Trophoblast cell (in vitro differentiated cells and primary cell): ENCODE measurements around the gene INPPL1.
"Not testable (repeated sequence)": the region's sequence is repeated elsewhere in the genome, so short reads cannot be mapped to it uniquely, and the experiment has no call there.

Experiments used
- DNase-seq, 2 donors: peaks; one replicate each; pipeline ENCODE4 v3.0.0-alpha.2; 2016
- H2AFZ ChIP-seq: 2 replicates; pipeline ENCODE4 v1.6.1; 2013; ENCODE audit warnings: low read length, moderate library complexity, mild to moderate bottlenecking; ENCODE audit not compliant: insufficient read depth, poor library complexity
- H2AK5ac ChIP-seq: 2 replicates; pipeline ENCODE4 v1.6.1; 2013; ENCODE audit warnings: mild to moderate bottlenecking, low read length
- H2BK120ac ChIP-seq: 2 replicates; pipeline ENCODE4 v1.6.1; 2013; ENCODE audit warnings: low read length, mild to moderate bottlenecking, moderate library complexity; ENCODE audit not compliant: insufficient read depth, poor library complexity
- H2BK12ac ChIP-seq: 2 replicates; pipeline ENCODE4 v1.6.1; 2013; ENCODE audit warnings: mild to moderate bottlenecking, low read length, moderate library complexity
- H2BK5ac ChIP-seq: 2 replicates; pipeline ENCODE4 v1.6.1; 2013; ENCODE audit warnings: low read length, low read depth, moderate library complexity, mild to moderate bottlenecking; ENCODE audit not compliant: poor library complexity
- H3K14ac ChIP-seq: 2 replicates; pipeline ENCODE4 v1.6.1; 2013; ENCODE audit warnings: mild to moderate bottlenecking, low read length
- H3K18ac ChIP-seq: 2 replicates; pipeline ENCODE4 v1.6.1; 2013; ENCODE audit warnings: mild to moderate bottlenecking, low read length
- H3K23ac ChIP-seq: 2 replicates; pipeline ENCODE4 v1.6.1; 2013; ENCODE audit warnings: low read length
- H3K27ac ChIP-seq: 2 replicates; pipeline ENCODE4 v1.5.1; 2013; ENCODE audit warnings: low read depth, mild to moderate bottlenecking, inconsistent platforms, low read length, moderate library complexity
- H3K27me3 ChIP-seq: 2 replicates; pipeline ENCODE4 v1.6.1; 2013; ENCODE audit warnings: inconsistent platforms, mild to moderate bottlenecking, low read length, moderate library complexity; ENCODE audit not compliant: insufficient read depth
- H3K36me3 ChIP-seq, 2 experiments: 1 replicate in 1 of 2; 2 replicates in 1 of 2; pipeline ENCODE4 v1.6.1; 2013; ENCODE audit warnings: low read length in 2 of 2, mild to moderate bottlenecking in 2 of 2, moderate library complexity in 1 of 2; ENCODE audit not compliant: insufficient read depth in 2 of 2, control insufficient read depth in 1 of 2
- H3K4ac ChIP-seq: 2 replicates; pipeline ENCODE4 v1.6.1; 2013; ENCODE audit warnings: low read depth, mild to moderate bottlenecking, low read length, moderate library complexity
- H3K4me1 ChIP-seq, 2 experiments: 1 replicate in 1 of 2; 2 replicates in 1 of 2; pipeline ENCODE4 v1.6.1; 2013; ENCODE audit warnings: low read length in 2 of 2, mild to moderate bottlenecking in 2 of 2, moderate library complexity in 1 of 2; ENCODE audit not compliant: insufficient read depth in 2 of 2, control insufficient read depth in 1 of 2
- H3K4me2 ChIP-seq: 2 replicates; pipeline ENCODE4 v1.6.1; 2013; ENCODE audit warnings: inconsistent platforms, mild to moderate bottlenecking, low read length, moderate library complexity
- H3K4me3 ChIP-seq: 2 replicates; pipeline ENCODE4 v1.5.1; 2013; ENCODE audit warnings: mild to moderate bottlenecking, low read depth, low read length, inconsistent platforms
- H3K79me1 ChIP-seq: one replicate; pipeline ENCODE4 v1.6.1; 2013; ENCODE audit warnings: low read length
- H3K79me2 ChIP-seq: 2 replicates; pipeline ENCODE4 v1.6.1; 2013; ENCODE audit warnings: low read length, mild to moderate bottlenecking; ENCODE audit not compliant: control insufficient read depth, insufficient read depth, poor library complexity
- H3K9ac ChIP-seq: 2 replicates; pipeline ENCODE4 v1.6.1; 2013; ENCODE audit warnings: mild to moderate bottlenecking, low read length
- H3K9me3 ChIP-seq: 2 replicates; pipeline ENCODE4 v1.6.1; 2013; ENCODE audit warnings: low read depth, mild to moderate bottlenecking, control low read depth, inconsistent platforms, low read length; ENCODE audit not compliant: insufficient read depth
- H4K12ac ChIP-seq: 2 replicates; pipeline ENCODE4 v1.6.1; 2013; ENCODE audit warnings: low read depth, mild to moderate bottlenecking, low read length, moderate library complexity
- H4K8ac ChIP-seq: 2 replicates; pipeline ENCODE4 v1.6.1; 2013; ENCODE audit warnings: low read depth, mild to moderate bottlenecking, low read length, moderate library complexity
- H4K91ac ChIP-seq: one replicate; pipeline ENCODE4 v1.6.1; 2013; ENCODE audit warnings: low read depth, mild to moderate bottlenecking, low read length, moderate library complexity
- WGBS: extraction: QIAGEN DNeasy Blood & Tissue Kit; methylation state at CpG from one replicate; pipeline ENCODE4 v1.1.7; 2013; ENCODE audit warnings: missing lambda C conversion rate; ENCODE audit not compliant: insufficient read length, insufficient coverage; ENCODE audit errors: extremely low coverage; 5-methylcytosine and 5-hydroxymethylcytosine counted together

INPPL1 gene

GRCh38 chr11:72190631-72191071, 33.9 kb upstream of the INPPL1 start:
- H2BK120ac ChIP-seq, result no peak overlapping the region
- H2AFZ ChIP-seq, result no peak overlapping the region
- peaks cover 5% of the 10 kb centered on the region for H3K79me1 ChIP-seq
- H3K18ac ChIP-seq, result no peak overlapping the region
- H4K12ac ChIP-seq, result no peak overlapping the region
- H3K4me2 ChIP-seq, result no peak overlapping the region
- no peak overlapping the region for H3K4me3 ChIP-seq
- no peak overlapping the region for H2BK5ac ChIP-seq
- H2BK12ac ChIP-seq, result peak overlapping the region; percentile 90
- peak overlapping the region; percentile 70 for H4K91ac ChIP-seq
- no peak overlapping the region for H3K9ac ChIP-seq
- H3K79me2 ChIP-seq, result no peaks in the 10 kb centered on the region
- no peak overlapping the region for H3K23ac ChIP-seq
- H3K4ac ChIP-seq, result no peak overlapping the region
- H3K27me3 ChIP-seq, result no peaks in the 10 kb centered on the region
- peaks cover 15 to 22% of the 10 kb centered on the region in 2 experiments for H3K4me1 ChIP-seq
- peaks cover 3% of the 10 kb centered on the region for H3K9me3 ChIP-seq
- DNase-seq, result peak in 1 of 2 donors; percentile 50
- no peaks in the 10 kb centered on the region for H3K36me3 ChIP-seq
- H3K27ac ChIP-seq, result no peak overlapping the region
- H3K14ac ChIP-seq, result no peak overlapping the region
- H2AK5ac ChIP-seq, result peak overlapping the region; percentile 96
- peak overlapping the region; percentile 32 for H4K8ac ChIP-seq
- no CpG with 5 or more reads among the region's 5 CpGs for WGBS

- Histone ChIP-seq H3K4me1 (peaks cover 15 to 22% of the 10 kb centered on the region in 2 experiments), H2AFZ (no peak within 1 kb of the TSS), H2BK12ac (peak within 1 kb of the TSS; percentile 24), H3K79me1 (peaks cover 5% of the 10 kb centered on the region), H2BK5ac (no peak within 1 kb of the TSS), H3K4me2 (no peak within 1 kb of the TSS), H4K91ac (peak within 1 kb of the TSS; percentile 70), H3K9me3 (peaks cover 3% of the 10 kb centered on the region), H3K14ac (no peak within 1 kb of the TSS), H3K27ac (no peak within 1 kb of the TSS), H3K23ac (no peak within 1 kb of the TSS), H2BK120ac (no peak within 1 kb of the TSS), H3K36me3 (no peaks in the 10 kb centered on the region), H3K79me2 (no peaks in the 10 kb centered on the region), H3K9ac (no peak within 1 kb of the TSS), H4K12ac (no peak within 1 kb of the TSS), H4K8ac (peak within 1 kb of the TSS; percentile 6), H3K18ac (no peak within 1 kb of the TSS), H3K4ac (no peak within 1 kb of the TSS), H3K27me3 (no peaks in the 10 kb centered on the region), H2AK5ac (peak within 1 kb of the TSS; percentile 96), H3K4me3 (no peak within 1 kb of the TSS)
- no CpG with 5 or more reads among the region's 5 CpGs for WGBS
- peak; percentile 46 to 52 for DNase-seq
Observed at GRCh38 chr11:72191961-72192381, 32.6 kb upstream of the INPPL1 start, which contains the start of gene FOLR1. FOLR1 (plus strand) TSS chr11:72192140; CDS start chr11:72192174, 34 bp downstream.

GRCh38 chr11:72195518-72196270, 28.9 kb upstream of the INPPL1 start:
- Histone ChIP-seq H3K9ac (no peak overlapping the region), H3K79me1 (peaks cover 5% of the 10 kb centered on the region), H3K4me2 (no peak overlapping the region), H2AK5ac (no peak overlapping the region), H3K23ac (no peak overlapping the region), H2BK12ac (no peak overlapping the region), H3K18ac (no peak overlapping the region), H3K14ac (no peak overlapping the region), H3K4me1 (peaks cover 11 to 13% of the 10 kb centered on the region in 2 experiments), H3K36me3 (no peaks in the 10 kb centered on the region), H3K27ac (no peak overlapping the region), H3K79me2 (no peaks in the 10 kb centered on the region), H3K9me3 (peaks cover 3% of the 10 kb centered on the region), H4K12ac (no peak overlapping the region), H4K8ac (no peak overlapping the region), H2AFZ (no peak overlapping the region), H3K27me3 (no peaks in the 10 kb centered on the region), H3K4ac (no peak overlapping the region), H2BK120ac (no peak overlapping the region), H2BK5ac (no peak overlapping the region), H3K4me3 (no peak overlapping the region), H4K91ac (no peak overlapping the region)
- no peak for DNase-seq
- no CpG with 5 or more reads among the region's 12 CpGs for WGBS

- not testable (repeated sequence) for H2BK120ac ChIP-seq, H3K23ac ChIP-seq, H3K9me3 ChIP-seq, H3K14ac ChIP-seq, H3K4me1 ChIP-seq, H2BK5ac ChIP-seq, H3K18ac ChIP-seq, H4K12ac ChIP-seq, H2AFZ ChIP-seq, H3K27me3 ChIP-seq, H3K27ac ChIP-seq, H3K4me3 ChIP-seq, H3K79me1 ChIP-seq, H3K4ac ChIP-seq, H3K9ac ChIP-seq, H4K91ac ChIP-seq, H2BK12ac ChIP-seq, H3K79me2 ChIP-seq, H4K8ac ChIP-seq, H3K36me3 ChIP-seq, H3K4me2 ChIP-seq, DNase-seq, H2AK5ac ChIP-seq
- no CpG with 5 or more reads among the region's 43 CpGs for WGBS
Observed at GRCh38 chr11:72201445-72201844, 23.1 kb upstream of the INPPL1 start.
